Prostate gland (tissue), 2 donors: ENCODE results near the gene SESN1.
A peak's percentile ranks its signal among the peaks of the same experiment; 100 is the strongest.

Experiments
- POLR2A ChIP-seq: fragments of 450-650 bp; IDR thresholded peaks from one replicate; pipeline ENCODE4 v1.6.1; 2016; ENCODE audit warnings: antibody characterized with exemption, mild to moderate bottlenecking
- TF ChIP-seq, protein P1 (sequence below), 4 experiments: fragments of 200-600 bp in 2 of 4; fragments of 450-650 bp in 2 of 4; sonication (generic) in 2 of 4; IDR thresholded peaks; 1 replicate in 3 of 4; 2 replicates in 1 of 4; pipeline ENCODE4 v1.5.1; 2016 to 2019; ENCODE audit warnings: antibody characterized with exemption in 4 of 4, mild to moderate bottlenecking in 2 of 4, moderate library complexity in 2 of 4

DNA sequence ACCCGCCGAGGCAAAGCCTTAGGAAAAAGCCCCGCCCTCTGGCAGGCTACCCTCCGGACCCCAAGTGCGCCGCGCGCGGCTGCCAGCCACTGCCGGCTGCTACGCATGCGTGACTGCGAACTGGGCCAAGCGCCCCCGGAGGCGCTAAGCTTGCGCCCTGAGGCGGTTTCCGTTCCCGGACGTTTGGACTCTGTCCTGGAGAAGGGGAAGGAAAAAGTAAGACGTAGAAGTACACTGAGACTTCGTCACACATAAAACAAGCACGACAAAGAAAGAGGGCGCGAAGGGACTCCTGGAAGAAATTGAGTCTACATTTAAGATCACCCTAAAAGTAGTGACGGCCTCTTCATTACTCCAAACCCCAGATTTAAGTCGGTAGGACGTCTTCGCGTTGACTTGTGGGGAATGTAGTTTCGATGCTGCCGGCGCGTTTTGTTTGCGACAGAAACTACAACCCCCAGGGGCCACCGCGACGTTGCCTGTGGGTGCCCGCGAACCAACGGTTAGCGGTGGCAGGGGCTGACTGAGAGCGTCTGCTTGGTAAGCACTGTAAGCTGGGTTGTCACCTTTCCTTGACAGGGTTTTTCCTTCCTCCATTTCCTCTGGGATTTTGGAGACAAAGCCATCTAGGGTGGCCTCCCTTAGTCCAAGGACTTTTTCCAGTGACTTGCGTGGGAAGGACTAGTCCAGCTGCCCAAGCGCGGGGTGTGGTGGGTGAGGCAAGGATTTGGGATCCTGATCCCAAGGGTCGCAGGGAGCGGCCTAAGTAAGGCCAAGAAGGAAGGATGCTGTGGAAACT, 589 bp upstream of the SESN1 start, which contains the start of gene CEP57L1:
- TF ChIP-seq, protein P1, sequence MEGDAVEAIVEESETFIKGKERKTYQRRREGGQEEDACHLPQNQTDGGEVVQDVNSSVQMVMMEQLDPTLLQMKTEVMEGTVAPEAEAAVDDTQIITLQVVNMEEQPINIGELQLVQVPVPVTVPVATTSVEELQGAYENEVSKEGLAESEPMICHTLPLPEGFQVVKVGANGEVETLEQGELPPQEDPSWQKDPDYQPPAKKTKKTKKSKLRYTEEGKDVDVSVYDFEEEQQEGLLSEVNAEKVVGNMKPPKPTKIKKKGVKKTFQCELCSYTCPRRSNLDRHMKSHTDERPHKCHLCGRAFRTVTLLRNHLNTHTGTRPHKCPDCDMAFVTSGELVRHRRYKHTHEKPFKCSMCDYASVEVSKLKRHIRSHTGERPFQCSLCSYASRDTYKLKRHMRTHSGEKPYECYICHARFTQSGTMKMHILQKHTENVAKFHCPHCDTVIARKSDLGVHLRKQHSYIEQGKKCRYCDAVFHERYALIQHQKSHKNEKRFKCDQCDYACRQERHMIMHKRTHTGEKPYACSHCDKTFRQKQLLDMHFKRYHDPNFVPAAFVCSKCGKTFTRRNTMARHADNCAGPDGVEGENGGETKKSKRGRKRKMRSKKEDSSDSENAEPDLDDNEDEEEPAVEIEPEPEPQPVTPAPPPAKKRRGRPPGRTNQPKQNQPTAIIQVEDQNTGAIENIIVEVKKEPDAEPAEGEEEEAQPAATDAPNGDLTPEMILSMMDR (IDR thresholded peaks at IDR 0.05) = peak in 1 of 4 experiments; percentile 16
- no peak for TF ChIP-seq POLR2A
